GM06990 (cell line): ENCODE results near the gene HHIPL1.

Source experiments
- DNase-seq: peaks from one replicate; pipeline ENCODE4 v3.0.0-alpha.2; 2011; ENCODE audit not compliant: insufficient read length; ENCODE audit errors: extremely low read depth
- H3K27me3 ChIP-seq: replicated peaks from 2 replicates; pipeline ENCODE4 v1.6.0; 2011; ENCODE audit warnings: low read length; ENCODE audit not compliant: control insufficient read depth, insufficient read depth
- H3K36me3 ChIP-seq: 2 replicates; pipeline ENCODE4 v1.5.1; 2011; ENCODE audit warnings: low read length; ENCODE audit not compliant: control insufficient read depth, insufficient read depth
- H3K4me3 ChIP-seq: replicated peaks from 2 replicates; pipeline ENCODE4 v1.5.1; 2011; ENCODE audit warnings: low read depth, mild to moderate bottlenecking, control low read depth, low read length
- CTCF ChIP-seq: IDR thresholded peaks from 2 replicates; pipeline ENCODE4 v1.5.1; 2011; ENCODE audit warnings: low read length, control low read depth, mild to moderate bottlenecking, inconsistent platforms; ENCODE audit not compliant: insufficient read depth, poor library complexity, severe bottlenecking

Gene HHIPL1

DNA sequence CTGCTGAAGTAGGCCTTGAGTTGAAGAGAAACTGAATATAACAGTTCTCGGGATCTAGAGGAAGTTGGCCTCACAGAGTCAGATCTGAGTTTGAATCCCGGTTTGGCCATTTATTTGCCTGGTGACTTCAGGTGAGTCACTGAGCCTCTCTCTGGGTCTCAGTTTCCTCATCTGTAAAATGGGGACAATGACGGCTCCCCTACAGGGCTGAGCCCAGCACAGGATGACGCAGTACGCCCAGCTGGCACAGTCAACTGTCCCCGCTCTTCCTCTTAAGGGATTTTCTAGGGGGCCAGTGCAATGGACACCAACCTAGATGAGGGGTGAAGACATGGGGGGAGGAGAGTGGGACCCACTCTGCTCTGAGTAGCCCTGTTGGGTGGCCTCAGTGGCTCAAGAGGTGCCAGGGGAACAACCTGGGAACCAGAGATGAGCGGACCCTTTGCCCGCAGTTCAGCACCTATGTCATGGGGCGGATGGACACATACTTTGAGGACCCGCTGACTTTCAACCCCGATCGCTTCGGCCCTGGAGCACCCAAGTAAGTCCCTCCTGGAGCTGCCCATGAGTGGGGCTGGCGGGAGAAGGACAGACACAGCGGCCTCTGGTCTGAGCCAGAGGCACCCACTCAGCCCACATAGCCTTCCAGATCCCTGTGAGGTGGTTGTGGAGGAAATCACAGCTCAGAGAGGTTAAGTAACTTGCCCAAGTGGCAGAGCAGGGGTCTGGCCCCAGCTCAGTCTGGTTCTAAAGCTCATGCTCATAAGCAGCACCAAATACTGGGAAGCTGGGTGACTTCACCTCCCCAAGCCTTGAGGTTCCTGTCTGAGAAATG, 80.2 kb downstream of the HHIPL1 start:
- Histone ChIP-seq H3K4me3 (no peak overlapping the region), H3K36me3 (no peaks in the 10 kb centered on the region), H3K27me3 (no peaks in the 10 kb centered on the region; the same call in 1 of the 2 replicates)
- DNase-seq: no peak
- TF ChIP-seq CTCF: no peak

- TF ChIP-seq CTCF: no peak
- Histone ChIP-seq H3K27me3 (no peaks in the 10 kb centered on the region; the same call in 1 of the 2 replicates), H3K4me3 (no peak overlapping the region), H3K36me3 (no peaks in the 10 kb centered on the region)
- DNase-seq: no peak
Measured at GRCh38 chr14:99725774-99726537, 81.0 kb downstream of the HHIPL1 start.

GRCh38 chr14:99726538-99727095, 81.7 kb downstream of the HHIPL1 start:
- Histone ChIP-seq H3K36me3 (no peaks in the 10 kb centered on the region), H3K4me3 (no peak overlapping the region), H3K27me3 (no peaks in the 10 kb centered on the region; the same call in 1 of the 2 replicates)
- TF ChIP-seq CTCF: no peak
- no peak for DNase-seq

DNA sequence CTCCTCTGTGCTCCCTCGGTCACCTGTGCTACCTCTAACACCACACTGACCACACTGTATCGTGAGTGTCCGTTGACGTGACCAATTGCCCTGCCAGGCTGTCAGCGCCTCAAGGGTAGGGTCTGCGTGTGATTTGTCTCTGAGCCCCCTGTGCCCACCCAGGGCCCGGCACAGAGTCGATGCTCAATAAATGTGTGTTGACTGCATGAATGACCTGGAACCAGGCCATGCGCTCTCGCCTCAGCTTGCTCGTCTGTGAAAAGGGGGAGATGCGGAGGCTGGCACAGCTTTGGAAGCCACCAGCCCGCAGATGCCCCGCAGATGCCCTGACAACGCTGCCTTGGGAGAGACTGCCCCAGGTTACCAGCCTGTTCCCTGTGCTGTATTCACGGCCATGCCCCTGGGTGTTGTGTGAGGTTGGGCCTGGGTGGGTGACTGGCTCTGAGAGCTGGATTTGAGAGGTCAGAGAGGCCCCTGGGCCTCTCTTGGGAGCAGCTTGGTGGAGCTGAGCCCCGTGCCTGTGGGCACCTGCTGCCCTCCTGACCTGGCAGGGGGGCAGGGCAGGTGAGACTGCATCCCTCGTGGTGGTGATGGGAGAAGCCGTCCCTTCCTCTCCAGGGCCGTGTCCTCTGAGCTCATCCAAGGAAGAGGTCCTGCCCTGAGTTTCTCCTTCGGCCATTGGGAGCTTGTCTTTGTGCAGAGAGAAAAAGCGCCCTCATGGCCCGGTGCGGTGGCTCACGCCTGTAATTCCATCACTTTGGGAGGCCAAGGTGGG, 82.4 kb downstream of the HHIPL1 start:
- no peak for TF ChIP-seq CTCF
- Histone ChIP-seq H3K4me3 (no peak overlapping the region), H3K27me3 (no peaks in the 10 kb centered on the region; the same call in 1 of the 2 replicates), H3K36me3 (no peaks in the 10 kb centered on the region)
- DNase-seq: no peak

DNA sequence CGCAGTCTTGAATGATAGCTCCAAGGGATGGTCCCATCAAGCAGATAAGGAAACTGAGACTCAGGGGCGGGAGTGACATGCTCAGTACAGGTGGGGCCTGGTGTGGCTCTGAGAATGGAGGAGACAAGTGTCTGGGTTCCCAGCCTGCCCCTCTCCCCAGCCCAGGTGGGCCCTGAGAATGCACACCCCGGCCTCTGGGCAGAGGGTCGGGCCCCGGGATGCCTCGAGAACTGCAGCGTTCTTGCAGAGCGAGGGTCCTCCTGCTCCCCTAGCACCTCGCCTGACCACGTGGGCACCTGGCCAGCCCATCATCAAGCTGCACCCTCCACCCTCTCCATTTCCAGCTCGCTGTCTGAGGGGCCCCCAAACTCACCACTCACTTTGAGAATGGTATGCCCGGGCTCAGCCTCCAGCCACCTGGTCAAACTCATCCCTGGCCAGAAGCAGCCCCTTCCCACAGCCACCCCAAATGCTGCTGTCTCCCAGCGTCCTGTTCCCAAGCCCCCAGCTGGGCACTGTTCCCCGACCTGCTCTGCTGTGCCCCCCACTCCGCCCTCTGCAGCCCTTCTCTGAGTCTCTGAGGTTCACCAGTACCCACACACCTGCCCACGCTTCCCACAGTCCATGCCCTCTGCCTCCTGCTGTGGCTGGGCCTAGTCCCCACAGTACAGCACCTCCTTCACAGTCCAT, 83.4 kb downstream of the HHIPL1 start:
- TF ChIP-seq CTCF: no peak
- Histone ChIP-seq H3K4me3 (no peak overlapping the region), H3K36me3 (no peaks in the 10 kb centered on the region), H3K27me3 (no peaks in the 10 kb centered on the region; the same call in 1 of the 2 replicates)
- no peak for DNase-seq
